RKO (cell line): Measurements from ENCODE around the gene CRYL1.

Experiments
- DNase-seq: peaks from one replicate; pipeline ENCODE4 v3.0.0-alpha.2; 2016; ENCODE audit warnings: low spot score

Gene CRYL1

DNA sequence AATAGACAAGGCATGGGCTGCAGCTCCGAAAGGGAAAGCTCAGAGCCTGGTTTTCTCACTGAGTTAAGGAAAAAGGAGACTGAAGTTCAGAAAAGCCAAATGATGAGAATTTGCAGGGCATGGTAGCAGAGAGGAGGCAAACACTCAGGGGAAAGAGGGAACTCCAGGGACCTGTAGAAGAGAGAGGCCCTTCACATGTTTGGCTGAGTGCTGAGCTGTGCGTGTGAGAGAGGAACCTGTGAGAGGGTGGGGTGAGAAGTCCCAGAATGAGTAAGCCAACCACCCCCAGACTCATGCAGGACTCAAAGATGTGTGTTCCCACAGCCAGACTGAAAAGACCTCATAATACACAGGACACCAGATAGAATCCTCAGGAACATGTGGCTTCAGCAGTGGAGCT lies 2.8 kb upstream of the CRYL1 start:
- DNase-seq = no peak

DNA sequence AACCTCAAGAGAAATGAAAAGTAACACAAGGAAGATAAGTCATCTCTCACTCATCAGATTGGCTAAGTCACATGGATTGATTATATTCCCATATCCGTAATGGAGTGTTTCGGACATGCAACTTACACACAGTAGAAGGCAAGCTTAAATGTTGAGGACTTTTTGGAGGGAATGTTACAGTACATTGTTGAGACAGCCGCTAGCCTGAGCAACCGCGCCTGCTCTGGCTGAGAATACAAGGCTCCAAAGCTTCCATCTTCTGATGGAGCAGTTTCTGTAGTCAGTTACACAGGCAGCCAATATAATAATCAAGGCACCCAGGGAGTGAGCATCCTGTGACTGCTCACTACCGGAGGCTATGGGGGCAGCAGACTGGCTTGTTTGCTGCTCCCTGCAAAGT lies 1.0 kb upstream of the CRYL1 start:
- DNase-seq = peak; percentile 74

DNA sequence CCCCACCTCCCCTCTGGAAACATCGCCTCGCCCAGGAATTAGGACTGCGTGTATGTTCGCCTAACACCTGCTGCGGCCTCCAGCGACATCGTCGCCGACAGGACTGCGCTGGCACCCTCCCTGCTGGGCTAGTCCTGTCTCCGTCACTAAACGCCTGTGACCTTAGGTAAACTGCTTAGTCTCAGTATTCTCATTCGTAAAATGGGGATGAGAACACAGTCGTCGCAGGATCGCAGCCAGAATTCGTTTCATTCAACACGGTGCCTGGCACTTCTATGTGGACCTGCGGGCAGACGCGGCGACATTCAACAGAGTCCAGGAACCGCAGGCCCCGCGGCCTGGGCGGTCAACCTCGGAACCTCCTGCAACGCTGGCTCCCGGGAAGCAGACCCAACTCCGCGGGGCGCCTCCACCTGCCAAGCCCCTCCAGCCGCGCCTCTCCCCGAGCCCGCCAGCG lies 485 bp downstream of the CRYL1 start:
- DNase-seq = peak; percentile 62

DNA sequence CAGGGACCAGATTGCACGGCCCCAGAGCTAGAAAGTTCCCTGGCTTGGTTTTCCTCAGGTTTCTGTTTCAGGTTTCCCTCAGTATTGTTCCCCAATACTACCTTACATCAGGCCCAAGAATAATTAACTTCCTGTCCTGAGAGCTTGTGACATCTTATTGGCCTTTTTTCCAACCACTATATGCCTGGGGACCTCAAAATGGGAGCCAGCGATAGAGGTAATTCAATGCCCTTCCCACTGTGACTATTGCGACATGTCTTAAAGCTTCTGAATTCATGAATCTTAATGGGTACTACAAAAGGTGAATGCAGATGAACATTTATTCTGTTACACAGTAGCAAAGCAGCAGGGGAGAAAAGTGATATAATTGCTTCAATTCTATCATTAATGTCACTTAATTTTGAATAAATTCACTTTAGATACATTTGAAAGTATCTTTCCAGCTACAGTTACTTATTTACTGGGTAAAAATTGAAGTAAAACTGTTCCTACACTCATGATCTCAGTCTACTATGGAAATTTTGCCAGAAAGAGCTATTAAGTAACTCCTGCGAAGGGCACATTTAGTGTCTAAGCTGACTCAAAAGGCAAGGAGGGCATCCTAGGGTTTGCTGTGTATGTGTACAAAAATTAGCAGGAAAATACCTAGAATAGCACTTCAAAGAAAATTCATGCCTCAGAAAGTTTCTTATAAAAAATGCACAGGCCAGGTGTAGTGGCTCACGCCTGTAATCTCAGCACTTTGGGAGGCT lies 4.1 kb downstream of the CRYL1 start:
- no peak for DNase-seq

DNA sequence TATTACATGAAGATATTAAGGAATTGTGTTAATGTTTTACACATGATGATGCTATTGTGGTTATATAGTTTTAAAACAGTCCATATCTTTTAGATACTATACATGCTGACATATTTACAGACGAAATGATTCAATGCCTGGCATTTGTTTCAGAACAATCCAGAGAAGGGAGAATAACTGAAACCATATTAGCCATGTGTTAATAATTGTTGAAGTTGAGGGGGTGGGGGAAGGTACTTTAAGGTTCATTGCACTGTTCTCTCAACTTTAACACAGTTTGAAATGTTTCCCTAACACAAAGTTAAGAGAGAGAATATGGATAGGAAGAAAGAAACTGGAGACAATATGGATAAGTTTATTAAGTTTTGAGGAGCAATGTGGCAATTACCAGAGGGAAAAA lies 5.8 kb downstream of the CRYL1 start:
- no peak for DNase-seq

DNA sequence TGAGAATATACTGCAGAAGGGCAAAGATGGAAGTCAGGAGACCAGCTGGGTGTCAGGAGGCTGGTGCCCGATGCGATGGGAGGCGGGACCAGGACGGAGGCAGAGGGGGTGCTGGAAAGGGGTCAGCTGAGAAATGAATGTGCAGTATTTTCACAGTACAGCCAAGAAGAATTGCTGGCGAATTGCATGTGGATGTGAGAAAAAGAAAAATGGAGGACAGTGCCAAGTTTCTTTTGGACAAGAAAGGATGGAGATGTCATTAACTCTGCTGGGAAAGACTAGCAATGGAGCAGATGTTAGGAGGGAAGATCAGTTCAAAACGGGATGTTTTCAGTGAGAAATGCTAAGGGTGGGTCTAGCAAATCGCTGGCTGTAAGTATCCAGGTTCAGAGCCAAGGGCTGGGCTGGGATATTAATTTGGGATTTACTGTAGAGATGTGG lies 7.0 kb downstream of the CRYL1 start:
- DNase-seq = no peak

DNA sequence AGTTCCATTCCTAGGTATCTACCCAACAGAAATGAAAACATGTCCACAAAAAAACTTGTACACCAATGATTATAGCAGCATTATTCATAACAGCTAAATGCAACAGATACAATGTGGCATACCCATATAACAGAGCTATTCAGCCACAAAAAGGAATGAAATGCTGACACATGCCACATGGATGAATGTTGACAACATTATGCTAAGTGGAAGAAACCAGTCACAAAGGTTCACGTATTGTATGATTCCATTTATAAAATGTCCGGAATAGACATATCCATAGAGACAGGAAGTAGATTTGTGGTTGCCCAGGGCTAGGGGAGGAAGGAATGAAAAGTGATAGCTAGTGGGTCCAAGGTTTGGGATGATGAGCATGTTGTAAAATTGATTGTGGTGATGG lies 10.8 kb downstream of the CRYL1 start:
- DNase-seq = no peak

DNA sequence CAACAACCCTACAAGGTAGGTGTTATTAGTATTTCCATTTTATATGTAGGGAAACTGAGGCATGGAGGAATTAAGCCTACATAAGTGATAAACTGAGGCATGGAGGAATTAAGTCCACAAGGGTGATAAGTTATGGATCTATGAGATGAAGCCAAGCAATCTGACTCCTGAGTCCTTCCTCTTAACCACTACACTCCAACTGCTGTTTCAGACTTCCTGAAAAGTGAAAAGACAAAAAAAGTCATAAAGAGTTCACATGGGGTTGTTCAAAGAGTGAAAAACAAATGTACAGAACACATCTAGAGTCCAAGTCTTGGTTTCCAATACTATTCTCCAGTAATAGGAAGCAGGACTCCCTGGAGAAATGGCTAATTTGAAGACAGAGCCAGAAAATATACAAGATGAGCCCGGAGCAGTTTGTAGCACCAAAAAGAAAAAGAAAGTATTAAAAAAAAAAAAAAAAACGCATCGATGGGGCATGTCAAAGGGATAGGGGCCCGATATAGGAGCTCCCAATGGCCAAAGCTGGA lies 12.1 kb downstream of the CRYL1 start:
- DNase-seq = no peak

DNA sequence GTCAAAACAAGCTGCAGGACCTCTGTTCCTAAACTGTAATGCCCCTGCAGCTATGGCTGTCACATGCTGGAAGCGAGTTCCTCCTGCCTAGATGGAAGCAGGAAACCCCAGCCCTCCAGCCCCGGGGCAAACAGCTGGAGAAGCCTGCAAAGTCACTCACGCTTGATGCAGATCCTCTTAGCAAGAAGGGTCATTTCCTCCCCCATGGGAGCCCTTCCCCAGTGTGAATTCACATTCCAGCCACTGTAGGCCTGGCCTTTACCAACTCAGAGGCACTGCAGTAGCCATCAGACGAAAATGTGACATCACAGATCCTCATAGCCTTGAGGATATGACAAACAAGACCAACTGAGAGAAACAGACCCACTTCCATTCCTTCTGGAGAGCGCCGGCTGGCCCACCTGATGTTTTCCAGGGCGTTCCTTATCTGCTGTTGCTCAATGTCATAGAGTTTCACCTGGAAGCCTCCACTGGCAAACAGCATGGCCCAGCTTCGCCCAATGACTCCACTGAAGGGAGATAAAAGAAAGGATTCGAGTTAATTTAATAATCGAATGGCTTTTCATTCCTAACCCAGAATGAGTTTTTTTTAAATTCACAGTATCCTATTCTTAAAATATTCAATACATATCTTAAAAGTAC lies 13.5 kb downstream of the CRYL1 start:
- DNase-seq = no peak

DNA sequence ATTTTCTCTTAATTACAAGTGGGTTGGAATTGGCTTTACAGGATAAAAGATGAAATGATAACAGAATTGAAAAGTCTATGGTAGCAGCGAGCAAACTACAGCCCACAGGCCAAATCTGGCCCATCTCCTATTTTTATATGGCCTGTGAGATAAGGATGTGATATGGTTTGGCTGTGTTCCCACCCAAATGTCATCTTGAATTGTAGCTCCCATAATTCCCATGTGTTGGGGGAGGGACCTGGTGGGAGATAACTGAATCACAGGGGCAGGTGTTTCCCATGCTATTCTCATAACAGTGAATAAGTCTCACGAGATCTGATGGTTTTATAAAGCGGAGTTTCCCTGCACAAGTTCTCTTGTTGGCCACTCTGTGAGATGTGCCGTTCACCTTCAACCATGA lies 19.0 kb downstream of the CRYL1 start:
- DNase-seq = no peak

DNA sequence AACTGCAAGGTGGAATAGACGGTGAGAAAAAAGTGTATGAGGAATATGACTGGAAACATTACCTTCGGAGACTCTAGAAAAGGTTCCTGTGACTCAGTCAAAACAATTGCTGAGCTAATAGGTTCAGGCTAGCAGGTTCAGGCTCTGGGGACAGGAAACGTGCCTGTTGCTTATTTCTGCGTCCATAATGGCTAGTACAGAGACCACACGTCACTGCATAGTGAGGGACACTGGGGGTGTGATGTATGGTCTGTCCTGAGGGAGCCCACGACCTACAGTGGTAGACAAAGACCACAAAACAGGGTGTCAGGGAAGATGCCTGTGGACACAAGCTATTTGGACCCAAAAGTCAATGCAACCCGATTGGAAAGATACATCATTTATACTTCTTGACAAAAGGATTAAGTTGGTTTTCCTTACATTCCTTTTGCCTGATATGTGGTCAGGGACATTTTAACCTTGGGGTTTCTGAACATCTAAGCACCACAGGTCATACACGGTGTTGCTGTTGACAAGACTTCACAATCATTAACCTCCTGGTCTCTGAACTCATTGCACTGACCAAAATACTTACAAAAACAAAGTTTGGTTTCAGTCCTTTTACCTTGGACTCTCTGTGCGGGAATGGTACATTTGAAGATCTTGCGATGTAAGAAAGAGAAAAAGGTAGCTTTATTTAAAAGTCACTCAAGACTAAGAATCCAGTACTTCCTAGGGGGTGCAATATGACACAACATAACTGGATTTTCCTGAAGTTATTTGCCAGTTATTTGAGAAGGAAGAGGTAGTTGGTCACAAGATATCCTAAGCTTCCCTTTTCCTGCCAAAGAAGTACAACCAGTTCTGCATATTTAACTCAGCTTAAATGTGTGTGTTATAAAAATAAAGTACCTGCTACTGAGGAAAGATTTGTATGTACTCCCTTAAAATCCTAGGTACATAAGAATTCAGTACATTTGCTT lies 20.0 kb downstream of the CRYL1 start:
- no peak for DNase-seq

DNA sequence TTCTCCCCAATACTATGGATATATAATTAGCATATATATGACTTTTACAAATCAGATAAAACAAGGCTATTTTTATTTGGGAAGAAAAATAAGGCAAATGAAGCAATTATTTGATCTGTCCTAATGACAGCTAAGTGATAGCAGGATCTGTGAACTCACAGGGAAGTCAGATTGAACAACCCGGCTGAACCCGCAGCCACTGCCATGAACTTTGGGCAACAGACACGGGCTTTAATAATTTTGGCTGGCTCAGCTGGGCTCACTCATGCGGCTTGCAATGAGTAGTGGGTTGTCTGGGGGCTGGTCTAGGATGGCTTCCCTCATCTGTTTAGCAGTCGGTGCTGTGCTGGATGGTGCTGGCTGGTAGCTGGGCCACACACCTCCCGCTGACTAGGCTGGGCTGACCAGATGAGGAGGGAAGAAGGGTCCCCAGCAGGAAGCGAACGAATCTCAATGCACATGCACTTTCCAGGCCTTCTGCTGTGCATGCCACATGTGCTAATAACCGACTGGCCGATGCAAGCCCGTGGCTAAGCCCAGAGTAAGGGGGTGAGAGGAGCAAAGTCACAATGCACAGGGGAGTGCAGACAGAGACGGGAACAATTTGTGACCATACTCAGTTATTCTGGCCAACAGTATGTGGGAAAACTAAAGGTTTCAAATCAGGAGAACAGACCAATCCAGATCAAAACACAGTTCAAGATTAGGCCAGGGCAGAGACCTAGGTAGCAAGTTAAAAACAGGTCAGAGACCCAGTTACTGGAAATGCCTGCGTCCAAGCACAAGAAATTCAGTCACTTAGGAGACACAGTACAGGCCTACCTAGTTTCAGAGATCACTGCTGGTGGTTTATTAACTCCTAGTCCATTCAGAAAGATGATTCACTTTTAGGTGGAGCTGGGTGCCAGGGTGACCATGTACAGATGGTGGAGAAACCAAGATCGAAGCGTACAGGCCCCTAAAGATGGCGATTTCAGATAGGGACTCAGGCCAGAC lies 22.3 kb downstream of the CRYL1 start:
- no peak for DNase-seq

DNA sequence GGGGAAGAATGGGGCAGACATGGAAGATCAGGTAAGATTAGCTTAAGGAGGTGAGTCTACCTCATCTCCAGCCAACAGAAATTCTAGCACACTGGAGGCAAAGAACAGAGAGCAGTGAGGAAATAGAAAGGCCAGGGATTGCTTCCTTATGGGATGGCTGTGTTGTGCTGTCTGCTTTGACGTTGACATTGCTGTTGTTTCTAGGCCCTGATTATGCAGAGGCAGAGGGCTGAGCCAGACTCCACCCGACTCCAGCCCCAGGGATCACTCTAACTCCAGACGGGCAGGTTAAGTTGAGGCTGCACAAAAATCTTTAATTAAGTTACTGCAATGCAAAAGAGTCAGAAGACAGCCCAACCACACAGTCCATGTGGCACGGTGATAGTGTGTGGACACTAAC lies 24.1 kb downstream of the CRYL1 start:
- DNase-seq = no peak

DNA sequence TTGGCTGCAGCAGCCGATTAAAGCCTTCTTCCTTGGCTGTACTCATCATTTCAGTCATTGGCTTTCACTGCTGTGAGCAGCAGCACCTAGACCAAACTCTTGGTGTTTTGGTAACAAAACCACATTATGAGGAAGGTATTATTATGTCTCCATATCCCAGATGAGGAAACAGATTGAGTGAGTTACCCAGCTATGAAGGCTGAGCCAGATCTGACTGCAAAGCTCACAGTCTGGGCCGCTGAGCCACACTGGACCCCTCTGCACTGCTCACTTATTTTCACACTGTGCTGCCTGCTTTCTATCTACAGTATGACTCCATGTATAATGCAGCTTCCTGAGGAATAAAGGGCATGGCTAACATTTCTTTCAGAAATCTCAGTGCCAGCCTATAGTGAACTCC lies 24.5 kb downstream of the CRYL1 start:
- no peak for DNase-seq

DNA sequence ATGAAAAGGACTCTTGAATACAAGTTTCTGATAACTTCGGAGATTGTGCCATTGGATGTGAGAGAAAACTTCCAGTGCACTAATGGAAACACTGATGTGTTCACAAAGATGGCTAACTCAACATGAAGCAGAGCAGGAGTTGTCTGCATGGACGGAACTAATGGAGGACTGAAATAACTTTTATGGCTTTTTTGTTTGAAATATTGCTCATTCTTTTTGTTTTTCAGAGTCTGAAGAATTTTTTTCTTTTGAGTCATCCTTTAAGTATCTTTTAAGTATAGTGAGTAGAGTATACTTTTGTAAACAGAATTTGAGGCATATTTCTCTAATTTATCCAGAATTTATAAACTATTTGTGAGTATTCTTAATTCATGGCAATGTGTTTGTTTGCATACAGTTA lies 25.7 kb downstream of the CRYL1 start:
- no peak for DNase-seq

DNA sequence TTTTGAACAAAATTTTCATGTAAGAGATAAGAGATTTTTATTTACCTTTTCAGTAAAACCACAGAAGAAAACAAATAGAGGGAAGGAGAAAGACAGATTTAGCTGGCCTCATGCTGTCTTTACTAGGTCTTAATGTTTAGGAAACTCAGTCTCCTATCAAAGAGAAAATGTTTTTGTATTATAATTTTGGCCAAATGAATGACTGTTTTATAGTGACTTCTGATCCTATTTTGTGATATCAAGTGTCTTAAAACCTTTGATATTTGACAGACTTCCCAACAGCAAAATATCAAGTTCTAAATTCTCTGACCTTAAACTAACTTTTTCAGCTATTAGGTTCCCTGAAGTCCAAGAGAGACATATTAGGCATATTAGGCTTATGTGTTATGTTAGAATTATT lies 27.0 kb downstream of the CRYL1 start:
- DNase-seq = no peak

DNA sequence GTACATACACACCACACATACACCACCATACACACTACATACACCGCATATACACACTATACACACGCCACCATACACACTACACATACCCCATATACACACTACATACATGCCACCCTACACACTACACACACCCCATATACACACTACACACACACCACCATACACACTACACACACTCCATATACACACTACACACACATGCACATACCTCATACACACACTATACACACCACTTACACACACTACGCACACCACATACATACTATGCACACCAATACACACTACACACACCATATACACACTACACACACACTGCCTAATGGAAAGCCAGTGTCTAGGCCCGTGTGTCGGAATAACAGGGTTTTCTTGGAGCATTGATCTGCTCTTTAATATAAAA lies 27.5 kb downstream of the CRYL1 start:
- DNase-seq = no peak

DNA sequence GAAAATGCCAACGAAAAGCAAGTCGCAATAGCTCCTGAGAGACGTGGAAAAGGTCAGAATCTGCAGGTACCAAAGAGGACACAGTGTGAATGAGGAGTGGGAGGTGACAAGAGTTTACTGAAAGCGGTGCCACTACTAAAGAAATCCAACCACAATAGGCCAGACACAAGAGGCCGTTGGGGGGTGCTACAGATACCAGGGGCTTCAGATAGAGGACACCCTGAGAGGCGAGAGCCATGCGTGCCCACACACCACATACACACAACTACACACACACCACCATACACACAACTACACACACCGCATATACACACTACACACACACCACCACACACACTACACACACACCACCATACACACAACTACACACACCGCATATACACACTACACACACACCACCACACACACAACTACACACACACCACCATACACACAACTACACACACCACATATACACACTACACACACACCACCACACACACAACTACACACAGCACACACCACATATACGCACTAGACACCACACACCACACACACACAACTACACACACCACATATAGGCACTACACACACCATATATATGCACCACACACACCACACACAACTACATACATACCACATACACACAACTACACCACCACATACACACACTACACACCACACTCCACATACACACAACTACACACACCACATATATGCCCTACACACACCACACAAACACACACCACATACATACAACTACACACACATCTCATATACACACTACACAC lies 28.5 kb downstream of the CRYL1 start:
- no peak for DNase-seq

DNA sequence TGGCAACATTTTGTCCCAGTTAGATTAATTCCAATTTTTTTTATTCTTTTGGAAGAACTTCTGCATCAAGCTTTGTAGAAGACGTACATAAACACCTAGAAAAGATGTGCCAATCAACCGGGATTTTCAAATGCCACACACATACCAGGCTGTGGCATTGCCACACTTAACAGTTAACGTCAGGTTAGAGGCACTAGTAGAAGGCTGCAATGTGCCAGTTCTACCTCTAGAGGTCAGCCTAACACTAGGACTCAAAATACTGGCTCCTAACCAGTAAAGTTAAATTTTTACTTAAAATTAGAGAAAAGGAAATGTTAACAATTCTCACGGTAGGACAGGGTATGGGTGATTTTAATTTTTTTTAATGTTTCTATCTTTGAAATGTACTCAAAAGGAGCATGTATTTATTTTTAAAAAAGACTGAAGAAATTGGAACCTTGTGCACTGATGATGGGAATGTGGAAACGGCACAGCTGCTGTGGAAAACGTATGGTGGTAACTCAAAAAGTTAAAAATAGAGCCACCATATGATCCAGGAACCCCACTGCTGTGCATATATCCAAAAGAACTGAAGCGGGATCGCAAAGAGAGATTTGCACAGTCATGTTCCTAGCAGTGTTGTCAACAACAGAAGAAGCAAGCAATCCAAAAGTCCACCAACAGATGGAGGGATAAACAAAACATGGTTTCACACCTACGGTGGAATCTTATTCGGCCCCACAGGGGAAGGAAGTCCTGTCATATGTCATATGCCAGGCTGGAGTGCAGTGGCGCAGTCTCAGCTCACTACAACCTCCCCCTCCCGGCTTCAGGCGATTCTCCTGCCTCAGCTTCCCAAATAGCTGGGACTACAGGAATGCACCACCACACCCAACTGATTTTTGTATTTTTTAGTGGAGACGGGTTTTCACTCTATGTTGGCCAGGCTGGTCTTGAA lies 30.3 kb downstream of the CRYL1 start:
- DNase-seq = peak; percentile 68
